Adrenal gland (tissue), 12 donors: Measurements from ENCODE around the gene CCZ1. TPM values are rescaled to one million over a fixed set of nuclear protein-coding genes. Genes with fewer than 3 reads are reported as not detected.
A peak's percentile ranks its signal among the peaks of the same experiment; 100 is the strongest.
"Not testable (repeated sequence)": the region's sequence is repeated elsewhere in the genome, so short reads cannot be mapped to it uniquely, and the experiment has no call there.

Experiments
- DNase-seq, 7 donors: peaks; one replicate each; pipeline ENCODE4 v3.0.0-alpha.2; 2019 to 2020
- H3K27ac ChIP-seq, 5 donors: fragments of 200-600 bp; sonication (generic) in 4 of 5; 1 replicate in 3 of 5; 2 replicates in 2 of 5; pipeline versions ENCODE4 v1.5.1 to v1.8.0; 2016 to 2020; ENCODE audit warnings: mild to moderate bottlenecking in 1 of 5
- H3K27me3 ChIP-seq: fragments of 200-600 bp; 2 replicates; pipeline ENCODE4 v1.8.0; 2021
- H3K36me3 ChIP-seq, 2 donors: fragments of 200-600 bp; replicated peaks in 1 of 2; 1 replicate in 1 of 2; 2 replicates in 1 of 2; pipeline versions ENCODE4 v1.5.1 to v1.8.0; 2018 to 2022
- H3K4me1 ChIP-seq, 2 donors: fragments of 200-600 bp; replicated peaks in 1 of 2; 1 replicate in 1 of 2; 2 replicates in 1 of 2; pipeline versions ENCODE4 v1.5.1 to v1.8.0; 2018 to 2021
- H3K4me3 ChIP-seq, 4 donors: fragments of 200-600 bp; sonication (generic) in 3 of 4; one replicate each; pipeline ENCODE4 v1.5.1; 2016 to 2018
- H3K9me3 ChIP-seq, 3 donors: fragments of 200-600 bp; sonication (generic) in 1 of 3; replicated peaks in 1 of 3; 1 replicate in 2 of 3; 2 replicates in 1 of 3; pipeline versions ENCODE4 v1.5.1 to v1.8.0; 2016 to 2021
- WGBS, 4 donors: extraction: QIAGEN DNeasy Blood & Tissue Kit in 2 of 4; methylation state at CpG; one replicate each; pipeline versions ENCODE4 v1.1.5 to v1.1.7; 2013 to 2017; 5-methylcytosine and 5-hydroxymethylcytosine counted together
- intact Hi-C, 2 donors: fragments of 100-400 bp; cut with DNase I; formaldehyde crosslinking; loops; one replicate each; pipeline versions ENCODE4 v1.14.1 to v1.15.0; 2022 to 2023
- polyA plus RNA-seq, 3 donors: library from polyadenylated mRNA; stranded (reverse); fragments of 200-250 nt in 2 of 3; fragments of 350-450 nt in 1 of 3; fragmentation: Illumina TruSeq in 1 of 3; extraction: RNeasy Lipid Tissue Mini Kit (QIAGEN cat#74804) in 1 of 3; gene quantifications; one replicate each; pipeline ENCODE4 v1.2.3, GENCODE V29; 2013 to 2014
- total RNA-seq, 9 donors: library from RNA; depleted of rRNA in 4 of 9; stranded (reverse); fragments of >200 nt in 4 of 9; fragments of 120-200 nt in 1 of 9; fragmentation: NEBNext Ultra II Directional in 1 of 9; extraction: Animal tissue kit (Norgen Biotek cat#: 25700) in 1 of 9; gene quantifications; one replicate each; pipeline versions ENCODE4 v1.1.0 to v1.2.4, GENCODE V29; 2013 to 2023
- donor health status: healthy with polysubstance abuse.
- donor health status: Bipolar disorder and iron deficiency.
- donor health status: DM: yes; HTN: yes; CAD: no.
- donor health status: DM: no; HTN: no; CAD: no.
- donor health status: DM: no; HTN: no; CAD: no.
- donor health status: DM: yes; HTN: yes; CAD: no.

CCZ1 gene
- total and polyA plus RNA-seq, 12 donors: 49.2 to 140 (median 90.9) TPM

- H3K27ac ChIP-seq, H3K27me3 ChIP-seq, H3K9me3 ChIP-seq, H3K4me1 ChIP-seq, intact Hi-C loops, DNase-seq, H3K4me3 ChIP-seq: not testable (repeated sequence)
- peaks cover 0 to 11% of the 10 kb centered on the region in 2 donors for H3K36me3 ChIP-seq
- 88 to 98% (median 93%) methylated on average over 5 to 6 of the region's 6 CpGs for WGBS, 4 donors
Measured at GRCh38 chr7:5908835-5909234, 10.3 kb downstream of the CCZ1 start.

DNA sequence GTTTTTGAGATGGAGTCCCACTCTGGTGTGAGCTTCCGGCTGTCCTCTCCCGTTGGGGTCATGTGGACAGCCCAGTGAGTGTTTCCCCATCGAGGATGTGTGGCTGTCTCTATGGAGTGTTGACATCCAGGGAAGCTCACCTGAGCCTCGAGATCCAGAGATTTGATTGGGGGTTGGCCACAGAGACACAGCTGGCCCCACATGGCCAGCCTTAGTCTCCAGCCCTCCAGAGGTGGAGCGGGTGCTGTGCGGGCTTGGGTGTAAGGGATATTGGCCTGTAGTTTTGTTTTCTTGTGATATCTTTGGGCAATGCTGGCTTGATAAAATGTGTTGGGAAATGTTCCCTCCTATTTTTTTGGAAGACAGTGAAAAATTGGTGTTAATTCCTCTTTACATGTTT lies 18.0 kb downstream of the CCZ1 start:
- H3K4me3 ChIP-seq, H3K27me3 ChIP-seq, H3K9me3 ChIP-seq, H3K4me1 ChIP-seq, intact Hi-C loops, H3K27ac ChIP-seq, DNase-seq, H3K36me3 ChIP-seq: not testable (repeated sequence)
- WGBS, 4 donors: 84 to 90% (median 86%) methylated on average over 2 to 5 of the region's 6 CpGs; no CpG with 5 or more reads in 1 of the 4 donors

DNA sequence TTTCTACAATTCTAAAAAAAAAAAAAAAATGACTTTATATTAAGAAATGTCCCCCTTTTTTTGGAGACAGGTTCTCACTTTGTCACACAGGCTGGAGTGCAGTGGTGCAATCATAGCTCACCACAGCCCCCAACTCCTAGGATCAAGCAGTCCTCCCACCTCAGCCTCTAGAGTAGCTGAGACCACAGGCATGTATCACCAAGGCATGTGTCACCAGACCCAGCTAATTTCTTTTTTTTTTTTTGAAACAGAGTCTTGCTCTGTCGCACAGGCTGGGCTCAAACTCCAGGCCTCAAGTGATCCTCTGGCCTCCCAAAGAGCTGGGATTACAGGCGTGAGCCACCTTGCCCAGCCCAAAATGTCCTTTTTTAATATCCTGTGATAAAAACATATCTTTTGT lies 25.6 kb downstream of the CCZ1 start:
- H3K4me3 ChIP-seq, H3K27ac ChIP-seq, DNase-seq, H3K27me3 ChIP-seq, intact Hi-C loops, H3K4me1 ChIP-seq, H3K9me3 ChIP-seq, H3K36me3 ChIP-seq: not testable (repeated sequence)
- WGBS, 4 donors: 80% methylated on average over 1 of the region's 2 CpGs; no CpG with 5 or more reads in 3 of the 4 donors

DNA sequence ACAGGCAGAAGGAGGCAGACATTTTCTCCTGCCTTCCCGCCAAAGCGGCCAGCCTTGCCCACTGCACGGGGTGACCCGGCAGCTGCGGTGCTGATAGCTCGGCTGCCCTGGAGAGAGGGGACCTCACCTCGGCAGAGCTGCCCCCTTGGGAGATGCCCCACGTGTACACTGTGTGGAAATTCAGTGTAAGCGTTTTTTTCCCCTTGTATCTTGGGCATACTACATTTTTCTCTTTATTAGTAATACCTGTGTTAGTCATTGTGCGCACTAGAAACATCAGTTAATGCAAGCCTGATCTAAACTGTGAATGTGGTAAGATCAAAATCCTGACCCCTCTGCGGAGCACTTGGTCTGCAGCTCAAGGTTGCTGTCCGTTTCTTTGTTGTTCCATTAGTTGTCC lies 26.1 kb downstream of the CCZ1 start:
- WGBS, 4 donors: 67% methylated on average over 1 of the region's 12 CpGs; no CpG with 5 or more reads in 3 of the 4 donors
- H3K9me3 ChIP-seq, H3K4me1 ChIP-seq, H3K27me3 ChIP-seq, H3K27ac ChIP-seq, H3K36me3 ChIP-seq, DNase-seq, intact Hi-C loops, H3K4me3 ChIP-seq: not testable (repeated sequence)

DNA sequence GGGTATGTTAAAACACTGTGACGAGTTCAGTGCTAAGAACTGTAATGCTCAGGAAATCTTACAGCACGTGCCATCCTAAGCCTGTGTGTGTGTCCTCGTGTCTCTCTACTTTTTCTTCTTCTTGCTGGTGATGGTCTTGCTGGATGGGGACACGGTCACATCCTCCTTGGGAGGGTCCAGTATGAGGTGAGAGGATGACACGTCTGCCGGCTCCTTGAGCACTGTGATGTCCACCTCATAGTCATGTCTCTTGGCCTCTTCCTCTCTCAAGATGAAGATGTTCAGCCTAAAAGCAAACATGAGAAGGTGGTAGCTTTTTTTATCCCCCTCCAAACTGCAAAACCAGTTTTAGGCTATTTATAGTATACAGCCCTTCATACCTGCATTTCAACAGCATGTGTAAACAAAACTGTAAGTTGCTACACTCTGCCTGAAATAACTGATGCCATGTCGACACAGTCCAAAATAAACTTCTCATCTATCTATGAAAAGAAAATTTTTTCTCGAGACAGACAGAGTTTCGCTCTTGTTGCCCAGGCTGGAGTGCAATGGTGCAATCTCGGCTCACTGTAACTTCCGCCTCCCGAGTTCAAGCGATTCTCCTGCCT lies 27.8 kb downstream of the CCZ1 start:
- WGBS, 4 donors: 94 to 100% methylated on average over 2 of the region's 13 CpGs; no CpG with 5 or more reads in 2 of the 4 donors
- intact Hi-C loops, H3K36me3 ChIP-seq, H3K27me3 ChIP-seq, DNase-seq, H3K27ac ChIP-seq, H3K4me3 ChIP-seq, H3K4me1 ChIP-seq, H3K9me3 ChIP-seq: not testable (repeated sequence)

DNA sequence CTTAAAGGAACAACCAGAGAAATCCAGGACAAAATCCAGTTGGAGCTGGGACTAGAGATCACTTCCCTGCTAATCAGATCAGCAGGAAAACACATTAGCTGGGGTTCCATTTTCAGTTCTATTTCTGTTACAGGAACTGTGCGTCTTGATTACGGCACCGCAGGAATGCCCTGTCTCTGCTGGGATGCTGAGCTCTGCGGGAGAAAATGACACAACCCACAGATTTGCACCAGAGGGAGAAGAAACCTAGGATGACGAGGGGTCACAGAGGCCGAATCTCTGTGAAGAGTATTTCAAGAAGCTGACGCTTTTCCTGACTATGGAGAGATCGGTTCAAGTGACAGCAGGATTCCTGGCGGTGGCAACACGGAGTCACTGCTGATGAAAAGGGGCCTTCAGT lies 31.8 kb downstream of the CCZ1 start:
- H3K36me3 ChIP-seq, H3K9me3 ChIP-seq, H3K27ac ChIP-seq, H3K4me1 ChIP-seq, DNase-seq, H3K27me3 ChIP-seq, intact Hi-C loops, H3K4me3 ChIP-seq: not testable (repeated sequence)
- whole genome bisulfite sequencing, 4 donors: 80% methylated on average over 1 of the region's 10 CpGs; no CpG with 5 or more reads in 3 of the 4 donors

DNA sequence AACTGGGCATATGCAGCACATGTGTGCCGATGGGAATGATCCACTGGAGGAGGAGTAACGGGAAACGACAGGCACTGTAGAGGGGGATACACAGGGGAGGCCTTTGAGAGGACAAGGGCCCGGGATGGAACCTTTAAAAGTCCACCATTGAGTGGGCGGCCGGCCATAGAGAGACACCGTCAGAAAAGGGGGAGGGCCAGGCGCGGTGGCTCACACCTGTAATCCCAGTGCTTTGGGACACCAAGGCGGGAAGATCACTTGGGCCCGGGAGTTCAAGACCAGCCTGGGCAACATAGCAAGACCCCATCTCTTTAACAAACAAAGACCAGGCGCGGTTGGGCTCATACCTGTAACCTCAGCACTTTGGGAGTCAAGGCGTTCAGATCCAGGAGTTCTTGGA lies 32.7 kb downstream of the CCZ1 start:
- 95 to 99% (median 97%) methylated on average over 13 to 14 of the region's 14 CpGs for WGBS, 4 donors
- peak overlapping the region in 3 of 5 donors; percentile 19 to 73 (median 54) for H3K27ac ChIP-seq

GRCh38 chr7:5931905-5932644 lies 33.5 kb downstream of the CCZ1 start:
- H3K9me3 ChIP-seq, H3K4me3 ChIP-seq, H3K36me3 ChIP-seq, H3K27me3 ChIP-seq, H3K4me1 ChIP-seq, intact Hi-C loops: not testable (repeated sequence)
- peak overlapping the region in 3 of 5 donors; percentile 19 to 69 (median 54) for H3K27ac ChIP-seq
- peak; percentile 32 to 91 (median 79) for DNase-seq
- WGBS, 4 donors: 5 to 38% (median 24%) methylated on average over 3 to 7 of the region's 13 CpGs

More for the DNA sequence above, 32.7 kb downstream of the CCZ1 start:
- H3K4me1 ChIP-seq, intact Hi-C loops, H3K9me3 ChIP-seq, H3K27me3 ChIP-seq, H3K4me3 ChIP-seq, H3K36me3 ChIP-seq: not testable (repeated sequence)
- DNase-seq: peak in 4 of 7 donors; percentile 18 to 68 (median 32)

- WGBS, 4 donors: no CpG with 5 or more reads among the region's 17 CpGs
- H3K27ac ChIP-seq, H3K27me3 ChIP-seq, H3K4me3 ChIP-seq, intact Hi-C loops, H3K4me1 ChIP-seq, H3K36me3 ChIP-seq, H3K9me3 ChIP-seq, DNase-seq: not testable (repeated sequence)
Measured at GRCh38 chr7:5934945-5935450, 36.5 kb downstream of the CCZ1 start.

DNA sequence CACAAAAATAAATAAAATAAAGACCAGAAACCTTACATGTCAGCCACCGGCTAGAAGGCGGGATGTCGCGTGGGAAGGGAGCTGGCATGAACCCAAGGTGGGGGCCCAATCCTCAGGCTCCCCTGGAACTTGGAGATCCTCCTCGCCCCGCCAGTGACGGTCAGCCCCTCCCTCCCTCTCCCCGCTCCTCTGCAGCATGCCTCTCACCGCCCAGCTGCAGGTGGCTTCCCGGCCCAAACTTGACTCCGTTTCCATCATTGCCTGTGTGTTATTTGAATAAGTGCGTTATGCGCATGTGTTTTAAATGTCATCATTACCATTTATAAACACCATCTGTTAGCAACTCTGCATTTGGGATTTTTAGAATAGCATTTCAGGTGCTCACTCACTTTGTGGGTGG lies 64.7 kb downstream of the CCZ1 start:
- DNase-seq, H3K27ac ChIP-seq, H3K36me3 ChIP-seq, H3K9me3 ChIP-seq, H3K4me3 ChIP-seq, H3K4me1 ChIP-seq, intact Hi-C loops, H3K27me3 ChIP-seq: not testable (repeated sequence)
- WGBS, 4 donors: 67 to 90% methylated on average over 2 to 3 of the region's 13 CpGs; no CpG with 5 or more reads in 2 of the 4 donors

DNA sequence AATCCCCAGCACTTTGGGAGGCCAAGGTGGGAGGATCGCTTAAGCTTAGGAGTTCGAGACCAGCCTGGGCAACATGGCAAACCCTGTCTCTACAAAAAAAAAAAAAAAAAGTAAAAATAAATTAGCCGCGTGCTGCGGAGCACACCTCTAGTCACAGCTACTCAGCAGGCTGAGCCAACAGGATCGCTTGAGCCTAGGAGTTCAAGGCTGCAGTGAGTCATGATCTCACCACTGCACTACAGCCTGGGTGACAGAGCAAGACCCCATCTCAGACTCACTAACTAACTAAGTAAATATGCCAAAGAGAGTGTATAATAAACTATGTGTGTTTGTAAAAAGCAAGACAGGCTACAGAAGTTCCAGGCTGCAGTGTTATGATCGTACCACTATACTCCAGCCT lies 65.3 kb downstream of the CCZ1 start:
- H3K9me3 ChIP-seq, H3K4me3 ChIP-seq, DNase-seq, H3K27ac ChIP-seq, H3K4me1 ChIP-seq, intact Hi-C loops, H3K36me3 ChIP-seq, H3K27me3 ChIP-seq: not testable (repeated sequence)
- WGBS, 4 donors: 35 to 68% (median 57%) methylated on average over 4 to 5 of the region's 7 CpGs
